ENCODE measurements around the gene LGALS3BP.

GRCh38 chr17:78958641-78959127, 21.0 kb downstream of the LGALS3BP start:
- no peak for TF ChIP-seq POLR2A (IDR thresholded peaks at IDR 0.05)
- TF ChIP-seq POLR2AphosphoS5 (IDR thresholded peaks at IDR 0.05): no peak
- no peak for TF ChIP-seq CTCF (IDR thresholded peaks at IDR 0.05 in 8 of 11, conservative IDR thresholded peaks at IDR 0.05 in 3 of 11)

Data from spleen (tissue), 7 donors.